GM18498 (cell line): ENCODE data around the gene SKOR2.

Source experiments
- ATAC-seq: cut with Tn5 transposase; IDR thresholded peaks from one replicate; pipeline ENCODE4 v1.9.1; 2021; ENCODE audit warnings: mild to moderate bottlenecking, moderate library complexity; ENCODE audit not compliant: unreplicated experiment

The SKOR2 gene

GRCh38 chr18:47251289-47252120 lies at the start of gene SKOR2:
Gene SKOR2 (minus strand): TSS chr18:47251660. CDS start chr18:47249183, 2,477 bp downstream.
- ATAC-seq, result no peak

GRCh38 chr18:47296462-47296861 lies 45.0 kb upstream of the SKOR2 start:
- ATAC-seq, result no peak

GRCh38 chr18:47294801-47295200 lies 43.3 kb upstream of the SKOR2 start:
- no peak for ATAC-seq

GRCh38 chr18:47288741-47289140 lies 37.3 kb upstream of the SKOR2 start:
- no peak for ATAC-seq

- no peak for ATAC-seq
Measured at GRCh38 chr18:47287911-47288585, 36.6 kb upstream of the SKOR2 start.

GRCh38 chr18:47286776-47287410 lies 35.4 kb upstream of the SKOR2 start:
- ATAC-seq, result no peak

- ATAC-seq, result no peak
Measured at GRCh38 chr18:47285456-47285855, 34.0 kb upstream of the SKOR2 start.

GRCh38 chr18:47284721-47285395 lies 33.4 kb upstream of the SKOR2 start:
- no peak for ATAC-seq

GRCh38 chr18:47283476-47283875 lies 32.0 kb upstream of the SKOR2 start:
- ATAC-seq, result no peak

GRCh38 chr18:47280121-47280520 lies 28.7 kb upstream of the SKOR2 start:
- ATAC-seq, result no peak

GRCh38 chr18:47274961-47275360 lies 23.5 kb upstream of the SKOR2 start:
- ATAC-seq, result no peak

GRCh38 chr18:47265197-47265596 lies 13.7 kb upstream of the SKOR2 start:
- no peak for ATAC-seq

- ATAC-seq, result no peak
Measured at GRCh38 chr18:47264308-47264700, 12.8 kb upstream of the SKOR2 start.

GRCh38 chr18:47263430-47264307 lies 12.2 kb upstream of the SKOR2 start:
- ATAC-seq, result no peak

GRCh38 chr18:47263150-47263429 lies 11.6 kb upstream of the SKOR2 start:
- no peak for ATAC-seq

- no peak for ATAC-seq
Measured at GRCh38 chr18:47262301-47263149, 11.1 kb upstream of the SKOR2 start.

GRCh38 chr18:47261902-47262300 lies 10.4 kb upstream of the SKOR2 start:
- ATAC-seq, result no peak

- no peak for ATAC-seq
Measured at GRCh38 chr18:47260924-47261701, 9.7 kb upstream of the SKOR2 start.
